GM13977 (cell line): ENCODE results near the gene CAPN10.

ENCODE experiments used
- DNase-seq: peaks from one replicate; pipeline ENCODE4 v3.0.0; 2012; ENCODE audit warnings: low spot score
- CTCF ChIP-seq: IDR thresholded peaks from 2 replicates; pipeline ENCODE4 v1.5.1; 2012; ENCODE audit warnings: mild to moderate bottlenecking, control low read depth; ENCODE audit not compliant: insufficient read depth; ENCODE audit errors: extremely low read depth, missing control alignments
- in situ Hi-C: fragments of 300-500 bp; cut with MboI; formaldehyde crosslinking; loops from one replicate; pipeline ENCODE4 v1.12.0; 2022; ENCODE audit warnings: low sequenced_read_pairs, low pct_unique_long_range_greater_than_20kb, mixed read lengths, inconsistent platforms; ENCODE audit not compliant: unreplicated experiment

CAPN10 gene

GRCh38 chr2:240620149-240620731 lies 33.7 kb downstream of the CAPN10 start:
- DNase-seq: no peak
- TF ChIP-seq CTCF: no peak
- in situ Hi-C loops: no loop called here

GRCh38 chr2:240620859-240621258 lies 34.3 kb downstream of the CAPN10 start:
- TF ChIP-seq CTCF: no peak
- in situ Hi-C loops: no loop called here
- DNase-seq: no peak

GRCh38 chr2:240622060-240622411 lies 35.5 kb downstream of the CAPN10 start:
- no peak for DNase-seq
- TF ChIP-seq CTCF: no peak
- in situ Hi-C loops: no loop called here

GRCh38 chr2:240622531-240623235 lies 36.1 kb downstream of the CAPN10 start:
- no peak for TF ChIP-seq CTCF
- DNase-seq: no peak
- in situ Hi-C loops: no loop called here

GRCh38 chr2:240623531-240624010 lies 37.0 kb downstream of the CAPN10 start:
- DNase-seq: no peak
- no peak for TF ChIP-seq CTCF
- in situ Hi-C loops: no loop called here

- TF ChIP-seq CTCF: no peak
- DNase-seq: no peak
- in situ Hi-C loops: no loop called here
These were observed 37.7 kb downstream of the CAPN10 start for GRCh38 chr2:240624011-240624949.
